ENCODE measurements around the gene AMHR2. TPM values are rescaled to one million over a fixed set of nuclear protein-coding genes. Genes with fewer than 3 reads are reported as not detected.
A peak's percentile ranks its signal among the peaks of the same experiment; 100 is the strongest.
"Not testable (repeated sequence)": the region's sequence is repeated elsewhere in the genome, so short reads cannot be mapped to it uniquely, and the experiment has no call there.

The AMHR2 gene
- total and polyA plus RNA-seq, 4 donors: 0.23 to 0.61 (median 0.50) TPM; not detected in 1

DNA sequence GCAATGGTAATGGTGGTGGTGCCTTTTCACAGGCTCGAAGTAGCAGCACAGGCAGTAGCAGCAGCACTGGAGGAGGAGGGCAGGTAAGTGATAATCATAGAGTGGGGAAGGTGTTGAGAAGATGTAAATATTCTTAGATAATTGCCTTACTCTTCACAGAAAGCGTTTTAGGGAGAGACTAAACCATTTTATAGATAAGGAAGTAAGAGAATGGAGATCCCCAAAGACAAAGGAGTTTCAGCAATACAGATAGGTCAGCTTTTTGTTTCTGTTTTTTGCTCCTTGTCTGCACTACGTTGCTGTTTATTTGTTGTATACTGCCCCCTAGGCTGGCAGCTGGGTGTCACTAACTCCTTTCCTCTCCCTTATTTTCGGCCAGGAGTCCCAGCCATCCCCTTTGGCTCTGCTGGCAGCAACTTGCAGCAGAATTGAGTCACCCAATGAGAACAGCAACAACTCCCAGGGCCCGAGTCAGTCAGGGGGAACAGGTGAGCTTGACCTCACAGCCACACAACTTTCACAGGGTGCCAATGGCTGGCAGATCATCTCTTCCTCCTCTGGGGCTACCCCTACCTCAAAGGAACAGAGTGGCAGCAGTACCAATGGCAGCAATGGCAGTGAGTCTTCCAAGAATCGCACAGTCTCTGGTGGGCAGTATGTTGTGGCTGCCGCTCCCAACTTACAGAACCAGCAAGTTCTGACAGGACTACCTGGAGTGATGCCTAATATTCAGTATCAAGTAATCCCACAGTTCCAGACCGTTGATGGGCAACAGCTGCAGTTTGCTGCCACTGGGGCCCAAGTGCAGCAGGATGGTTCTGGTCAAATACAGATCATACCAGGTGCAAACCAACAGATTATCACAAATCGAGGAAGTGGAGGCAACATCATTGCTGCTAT, 41.7 kb upstream of the AMHR2 start:
- peak in 2 of 6 donors; percentile 32 to 40 for DNase-seq (ENCODE audit: low read depth in 4 of 6, low spot score in 6 of 6)
- no peaks in the 10 kb centered on the region for H3K9me3 ChIP-seq (ENCODE audit: control insufficient read depth, insufficient read depth, low read length)
- no peak overlapping the region for H3K27ac ChIP-seq (ENCODE audit: low read depth, low read length)
- H3K4me1 ChIP-seq (ENCODE audit: control insufficient read depth, insufficient read depth, low read length): peaks cover 47% of the 10 kb centered on the region
- 63% methylated on average over 8 of the region's 9 CpGs for WGBS (ENCODE audit: insufficient coverage)
- H3K27me3 ChIP-seq (ENCODE audit: control insufficient read depth, insufficient read depth, low read length): no peaks in the 10 kb centered on the region
- peaks cover 29% of the 10 kb centered on the region for H3K36me3 ChIP-seq (ENCODE audit: control insufficient read depth, insufficient read depth, low read length)
- no peak overlapping the region for H3K4me3 ChIP-seq (ENCODE audit: low read depth, low read length)

DNA sequence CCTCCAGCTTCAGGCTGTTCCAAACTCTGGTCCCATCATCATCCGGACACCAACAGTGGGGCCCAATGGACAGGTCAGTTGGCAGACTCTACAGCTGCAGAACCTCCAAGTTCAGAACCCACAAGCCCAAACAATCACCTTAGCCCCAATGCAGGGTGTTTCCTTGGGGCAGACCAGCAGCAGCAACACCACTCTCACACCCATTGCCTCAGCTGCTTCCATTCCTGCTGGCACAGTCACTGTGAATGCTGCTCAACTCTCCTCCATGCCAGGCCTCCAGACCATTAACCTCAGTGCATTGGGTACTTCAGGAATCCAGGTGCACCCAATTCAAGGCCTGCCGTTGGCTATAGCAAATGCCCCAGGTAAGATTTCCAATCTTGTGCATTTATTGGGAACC, 40.4 kb upstream of the AMHR2 start:
- peaks cover 50% of the 10 kb centered on the region for H3K4me1 ChIP-seq (ENCODE audit: control insufficient read depth, insufficient read depth, low read length)
- H3K4me3 ChIP-seq (ENCODE audit: low read depth, low read length): no peak overlapping the region

DNA sequence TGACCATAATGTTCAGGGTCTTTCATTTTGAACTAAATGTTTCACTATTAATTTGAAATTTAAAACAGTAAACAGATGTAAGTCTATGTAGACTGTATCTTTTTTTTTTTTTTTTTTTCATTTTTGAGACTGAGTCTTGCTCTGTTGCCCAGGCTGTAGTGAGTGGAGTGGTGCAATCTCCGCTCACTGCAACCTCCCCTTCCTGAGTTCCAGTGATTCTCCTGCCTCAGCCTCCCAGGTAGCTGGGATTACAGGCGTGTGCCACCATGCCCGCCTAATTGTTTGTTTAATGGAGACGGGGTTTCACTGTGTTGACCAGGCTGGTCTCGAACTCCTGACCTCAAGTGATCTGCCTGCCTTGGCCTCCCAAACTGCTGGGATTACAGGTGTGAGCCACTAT, 37.3 kb upstream of the AMHR2 start:
- not testable (repeated sequence) for H3K4me3 ChIP-seq (ENCODE audit: low read depth, low read length); DNase-seq (ENCODE audit: low read depth in 4 of 6, low spot score in 6 of 6); H3K9me3 ChIP-seq (ENCODE audit: control insufficient read depth, insufficient read depth, low read length); H3K27me3 ChIP-seq (ENCODE audit: control insufficient read depth, insufficient read depth, low read length); H3K27ac ChIP-seq (ENCODE audit: low read depth, low read length)
- Histone ChIP-seq H3K4me1 (ENCODE audit: control insufficient read depth, insufficient read depth, low read length) (peaks cover 58% of the 10 kb centered on the region), H3K36me3 (ENCODE audit: control insufficient read depth, insufficient read depth, low read length) (peaks cover 33% of the 10 kb centered on the region)
- no CpG with 5 or more reads among the region's 5 CpGs for WGBS (ENCODE audit: insufficient coverage)

More for the DNA sequence above, 40.4 kb upstream of the AMHR2 start:
- H3K9me3 ChIP-seq (ENCODE audit: control insufficient read depth, insufficient read depth, low read length): no peaks in the 10 kb centered on the region
- H3K27ac ChIP-seq (ENCODE audit: low read depth, low read length): no peak overlapping the region
- 89% methylated on average over 2 of the region's 2 CpGs for WGBS (ENCODE audit: insufficient coverage)
- no peak for DNase-seq (ENCODE audit: low read depth in 4 of 6, low spot score in 6 of 6)
- peaks cover 31% of the 10 kb centered on the region for H3K36me3 ChIP-seq (ENCODE audit: control insufficient read depth, insufficient read depth, low read length)
- no peaks in the 10 kb centered on the region for H3K27me3 ChIP-seq (ENCODE audit: control insufficient read depth, insufficient read depth, low read length)

DNA sequence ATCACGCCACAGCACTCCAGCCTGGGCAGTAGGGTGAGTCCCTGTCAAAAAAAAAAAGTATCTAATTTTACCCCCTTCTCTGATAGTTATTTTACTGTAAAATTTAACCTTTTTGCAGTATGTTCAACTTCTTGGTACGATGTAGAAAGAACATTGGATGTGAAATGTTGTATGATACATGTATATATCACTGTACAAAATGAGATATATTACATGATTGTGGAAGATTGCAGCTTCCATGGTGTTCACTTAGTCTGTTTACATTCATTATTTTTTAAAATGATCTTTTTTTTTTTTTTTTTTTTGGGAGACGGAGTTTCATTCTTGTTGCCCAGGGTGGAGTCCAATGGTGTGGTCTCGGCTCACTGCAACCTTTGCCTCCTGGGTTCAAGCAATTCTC, 34.7 kb upstream of the AMHR2 start:
- Histone ChIP-seq H3K4me1 (ENCODE audit: control insufficient read depth, insufficient read depth, low read length) (peaks cover 36% of the 10 kb centered on the region), H3K9me3 (ENCODE audit: control insufficient read depth, insufficient read depth, low read length) (no peaks in the 10 kb centered on the region), H3K4me3 (ENCODE audit: low read depth, low read length) (no peak overlapping the region), H3K27ac (ENCODE audit: low read depth, low read length) (no peak overlapping the region), H3K36me3 (ENCODE audit: control insufficient read depth, insufficient read depth, low read length) (peaks cover 18% of the 10 kb centered on the region), H3K27me3 (ENCODE audit: control insufficient read depth, insufficient read depth, low read length) (no peaks in the 10 kb centered on the region)
- no peak for DNase-seq (ENCODE audit: low read depth in 4 of 6, low spot score in 6 of 6)
- WGBS (ENCODE audit: insufficient coverage): 100% methylated on average over 1 of the region's 4 CpGs

DNA sequence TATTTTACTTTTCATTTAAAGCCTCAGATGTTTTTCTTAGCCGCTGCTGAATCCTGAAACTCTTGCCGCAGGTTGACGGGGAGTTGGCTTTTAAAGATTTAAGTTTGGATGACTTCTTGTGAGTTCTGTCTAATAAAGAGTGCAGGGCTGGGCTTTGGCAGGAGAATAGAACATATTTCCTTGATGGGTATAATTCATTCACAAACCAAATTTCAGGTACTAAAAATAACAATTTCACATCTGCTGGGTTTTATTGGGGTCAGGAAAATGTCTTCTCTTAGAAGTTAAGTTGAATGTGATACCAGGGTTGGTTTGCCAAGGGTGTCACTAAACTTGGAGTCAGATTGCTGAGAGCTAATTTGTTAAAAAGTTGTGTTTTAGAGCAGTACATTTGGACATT, 34.0 kb upstream of the AMHR2 start:
- H3K27me3 ChIP-seq (ENCODE audit: control insufficient read depth, insufficient read depth, low read length): no peaks in the 10 kb centered on the region
- no CpG with 5 or more reads among the region's 3 CpGs for WGBS (ENCODE audit: insufficient coverage)
- peak overlapping the region; percentile 36 for H3K27ac ChIP-seq (ENCODE audit: low read depth, low read length)
- no peak for DNase-seq (ENCODE audit: low read depth in 4 of 6, low spot score in 6 of 6)
- peaks cover 12% of the 10 kb centered on the region for H3K36me3 ChIP-seq (ENCODE audit: control insufficient read depth, insufficient read depth, low read length)
- H3K4me1 ChIP-seq (ENCODE audit: control insufficient read depth, insufficient read depth, low read length): peaks cover 29% of the 10 kb centered on the region
- H3K9me3 ChIP-seq (ENCODE audit: control insufficient read depth, insufficient read depth, low read length): no peaks in the 10 kb centered on the region
- H3K4me3 ChIP-seq (ENCODE audit: low read depth, low read length): no peak overlapping the region

DNA sequence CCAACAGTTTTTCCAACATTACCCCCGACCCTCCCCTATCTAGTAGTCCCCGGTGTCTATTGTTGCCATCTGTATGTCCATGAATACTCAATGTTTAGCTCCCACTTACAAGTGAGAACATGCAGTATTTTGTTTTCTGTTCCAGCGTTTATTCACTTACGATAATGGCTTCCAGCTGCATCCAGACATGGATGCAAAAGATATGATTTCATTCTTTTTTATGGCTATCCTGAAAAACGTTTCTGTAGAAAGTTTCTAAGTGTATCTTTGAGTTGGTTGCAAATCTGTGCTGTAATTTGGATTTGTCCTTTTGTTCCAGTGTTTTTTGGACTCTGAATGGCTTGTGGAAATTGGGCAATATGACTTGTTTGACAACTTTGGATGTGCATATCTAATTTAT, 31.9 kb upstream of the AMHR2 start:
- no peaks in the 10 kb centered on the region for H3K27me3 ChIP-seq (ENCODE audit: control insufficient read depth, insufficient read depth, low read length)
- no peaks in the 10 kb centered on the region for H3K9me3 ChIP-seq (ENCODE audit: control insufficient read depth, insufficient read depth, low read length)
- peaks cover 20% of the 10 kb centered on the region for H3K4me1 ChIP-seq (ENCODE audit: control insufficient read depth, insufficient read depth, low read length)
- DNase-seq (ENCODE audit: low read depth in 4 of 6, low spot score in 6 of 6): no peak
- H3K27ac ChIP-seq (ENCODE audit: low read depth, low read length): peak overlapping the region; percentile 33
- no peak overlapping the region for H3K4me3 ChIP-seq (ENCODE audit: low read depth, low read length)
- WGBS (ENCODE audit: insufficient coverage): 30% methylated on average over 3 of the region's 5 CpGs
- peaks cover 12% of the 10 kb centered on the region for H3K36me3 ChIP-seq (ENCODE audit: control insufficient read depth, insufficient read depth, low read length)

DNA sequence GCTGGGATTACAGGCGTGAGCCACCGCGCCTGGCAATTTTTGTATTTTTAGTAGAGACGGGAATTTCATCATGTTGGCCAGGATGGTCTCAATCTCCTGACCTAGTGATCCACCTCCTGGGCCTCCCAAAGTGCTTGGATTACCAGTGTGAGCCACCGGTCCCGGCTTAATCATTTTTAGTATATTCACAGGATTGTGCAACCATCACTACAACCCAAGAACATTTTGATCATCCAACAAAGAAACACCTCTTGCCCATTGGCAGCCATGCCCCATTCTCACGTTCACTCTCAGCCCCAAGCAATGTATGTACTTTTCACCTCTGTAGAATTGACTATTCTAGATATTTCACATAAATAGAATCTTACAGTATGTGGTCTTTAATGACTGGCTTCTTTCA, 23.8 kb upstream of the AMHR2 start:
- DNase-seq (ENCODE audit: low read depth in 4 of 6, low spot score in 6 of 6): no peak
- Histone ChIP-seq H3K4me3 (ENCODE audit: low read depth, low read length) (no peak overlapping the region), H3K9me3 (ENCODE audit: control insufficient read depth, insufficient read depth, low read length) (no peaks in the 10 kb centered on the region), H3K36me3 (ENCODE audit: control insufficient read depth, insufficient read depth, low read length) (peaks cover 15% of the 10 kb centered on the region), H3K4me1 (ENCODE audit: control insufficient read depth, insufficient read depth, low read length) (no peaks in the 10 kb centered on the region), H3K27ac (ENCODE audit: low read depth, low read length) (no peak overlapping the region), H3K27me3 (ENCODE audit: control insufficient read depth, insufficient read depth, low read length) (no peaks in the 10 kb centered on the region)
- WGBS (ENCODE audit: insufficient coverage): 87% methylated on average over 6 of the region's 7 CpGs

DNA sequence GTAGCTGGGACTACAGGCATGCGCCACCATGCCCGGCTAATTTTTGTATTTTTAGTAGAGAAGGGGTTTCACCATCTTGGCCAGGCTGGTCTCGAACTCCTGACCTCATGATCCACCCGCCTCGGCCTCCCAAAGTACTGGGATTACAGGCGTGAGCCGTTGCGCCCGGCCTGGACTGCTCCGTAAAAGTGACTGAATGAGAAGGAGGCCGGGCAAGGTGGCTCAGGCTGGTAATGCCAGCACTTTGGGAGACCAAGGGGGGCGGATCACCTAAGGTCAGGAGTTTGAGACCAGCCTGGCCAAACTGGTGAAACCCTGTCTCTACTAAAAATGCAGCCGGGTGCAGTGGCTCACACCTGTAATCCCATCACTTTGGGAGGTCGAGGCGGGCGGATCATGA, 21.3 kb upstream of the AMHR2 start:
- H3K36me3 ChIP-seq (ENCODE audit: control insufficient read depth, insufficient read depth, low read length): peaks cover 20% of the 10 kb centered on the region
- not testable (repeated sequence) for H3K4me1 ChIP-seq (ENCODE audit: control insufficient read depth, insufficient read depth, low read length); H3K27me3 ChIP-seq (ENCODE audit: control insufficient read depth, insufficient read depth, low read length); H3K9me3 ChIP-seq (ENCODE audit: control insufficient read depth, insufficient read depth, low read length); H3K4me3 ChIP-seq (ENCODE audit: low read depth, low read length); H3K27ac ChIP-seq (ENCODE audit: low read depth, low read length); DNase-seq (ENCODE audit: low read depth in 4 of 6, low spot score in 6 of 6)
- 98% methylated on average over 14 of the region's 16 CpGs for WGBS (ENCODE audit: insufficient coverage)

DNA sequence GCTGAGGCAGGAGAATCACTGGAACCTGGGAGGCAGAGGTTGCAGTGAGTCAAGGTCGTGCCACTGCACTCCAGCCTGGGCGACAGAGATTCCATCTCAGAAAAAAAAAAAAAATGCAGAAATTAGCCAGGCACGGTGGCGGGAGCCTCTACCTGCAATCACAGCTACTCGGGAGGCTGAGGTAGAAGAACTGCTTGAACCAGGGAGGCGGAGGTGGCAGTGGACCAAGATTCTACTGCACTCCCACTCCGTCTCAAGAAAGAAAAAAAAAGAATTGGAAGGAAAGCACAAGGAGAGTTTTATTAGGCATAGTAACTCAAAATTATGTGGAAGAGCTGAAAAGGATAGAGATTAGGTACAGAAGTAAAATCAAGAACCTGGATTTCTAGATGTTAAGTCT, 20.8 kb upstream of the AMHR2 start:
- Histone ChIP-seq H3K4me3 (ENCODE audit: low read depth, low read length) (no peak overlapping the region), H3K27me3 (ENCODE audit: control insufficient read depth, insufficient read depth, low read length) (no peaks in the 10 kb centered on the region), H3K9me3 (ENCODE audit: control insufficient read depth, insufficient read depth, low read length) (no peaks in the 10 kb centered on the region), H3K36me3 (ENCODE audit: control insufficient read depth, insufficient read depth, low read length) (peaks cover 24% of the 10 kb centered on the region), H3K27ac (ENCODE audit: low read depth, low read length) (no peak overlapping the region), H3K4me1 (ENCODE audit: control insufficient read depth, insufficient read depth, low read length) (no peaks in the 10 kb centered on the region)
- DNase-seq (ENCODE audit: low read depth in 4 of 6, low spot score in 6 of 6): no peak
- WGBS (ENCODE audit: insufficient coverage): 100% methylated on average over 2 of the region's 7 CpGs

DNA sequence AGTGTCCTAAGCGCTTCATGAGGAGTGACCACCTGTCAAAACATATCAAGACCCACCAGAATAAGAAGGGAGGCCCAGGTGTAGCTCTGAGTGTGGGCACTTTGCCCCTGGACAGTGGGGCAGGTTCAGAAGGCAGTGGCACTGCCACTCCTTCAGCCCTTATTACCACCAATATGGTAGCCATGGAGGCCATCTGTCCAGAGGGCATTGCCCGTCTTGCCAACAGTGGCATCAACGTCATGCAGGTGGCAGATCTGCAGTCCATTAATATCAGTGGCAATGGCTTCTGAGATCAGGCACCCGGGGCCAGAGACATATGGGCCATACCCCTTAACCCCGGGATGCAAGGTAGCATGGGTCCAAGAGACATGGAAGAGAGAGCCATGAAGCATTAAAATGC, 12.7 kb upstream of the AMHR2 start:
- WGBS (ENCODE audit: insufficient coverage): 84% methylated on average over 4 of the region's 5 CpGs
- peaks cover 48% of the 10 kb centered on the region for H3K36me3 ChIP-seq (ENCODE audit: control insufficient read depth, insufficient read depth, low read length)

More for the DNA sequence above, 12.7 kb upstream of the AMHR2 start:
- Histone ChIP-seq H3K4me1 (ENCODE audit: control insufficient read depth, insufficient read depth, low read length) (no peaks in the 10 kb centered on the region), H3K27ac (ENCODE audit: low read depth, low read length) (no peak overlapping the region), H3K4me3 (ENCODE audit: low read depth, low read length) (no peak overlapping the region), H3K9me3 (ENCODE audit: control insufficient read depth, insufficient read depth, low read length) (no peaks in the 10 kb centered on the region), H3K27me3 (ENCODE audit: control insufficient read depth, insufficient read depth, low read length) (no peaks in the 10 kb centered on the region)
- no peak for DNase-seq (ENCODE audit: low read depth in 4 of 6, low spot score in 6 of 6)

All from spinal cord (tissue), 10 donors.